HFFc6 (cell line): ENCODE results near the gene KRTAP19-8. TPM values are rescaled to one million over a fixed set of nuclear protein-coding genes. Genes with fewer than 3 reads are reported as not detected.

Experiments
- DNase-seq: peaks from one replicate; pipeline ENCODE4 v3.0.0-alpha.2; 2018
- H3K27ac Mint-ChIP-seq: 2 replicates; pipeline ENCODE4 v1.8.0; 2020; ENCODE audit warnings: mild to moderate bottlenecking, mixed read lengths
- H3K27me3 Mint-ChIP-seq: 2 replicates; pipeline ENCODE4 v1.8.0; 2021; ENCODE audit warnings: mild to moderate bottlenecking, moderate library complexity, mixed read lengths; ENCODE audit not compliant: insufficient read depth
- H3K36me3 Mint-ChIP-seq: 2 replicates; pipeline ENCODE4 v1.8.0; 2021; ENCODE audit warnings: low read depth, mixed read lengths
- H3K4me1 Mint-ChIP-seq: 2 replicates; pipeline ENCODE4 v1.8.0; 2020; ENCODE audit warnings: low read depth, mixed read lengths
- H3K4me3 Mint-ChIP-seq: 2 replicates; pipeline ENCODE4 v1.8.0; 2020; ENCODE audit warnings: mild to moderate bottlenecking, moderate library complexity, mixed read lengths
- H3K9me3 Mint-ChIP-seq: 2 replicates; pipeline ENCODE4 v1.8.0; 2020; ENCODE audit warnings: mild to moderate bottlenecking, mixed read lengths
- CTCF ChIP-seq: fragments of 200-600 bp; sonication (generic); IDR thresholded peaks from 2 replicates; pipeline ENCODE4 v1.5.0; 2021; ENCODE audit warnings: antibody characterized with exemption, mild to moderate bottlenecking
- total RNA-seq, 6 experiments: library from RNA; stranded (reverse); fragmentation: NEBNext Ultra II Directional; extraction: Animal tissue kit (Norgen Biotek cat#: 25700); gene quantifications; 2 replicates in 1 of 6; 3 replicates in 5 of 6; pipeline ENCODE4 v1.2.3, GENCODE V29; 2021

Gene KRTAP19-8
- total RNA-seq, 6 experiments from 2014 or later = not detected

DNA sequence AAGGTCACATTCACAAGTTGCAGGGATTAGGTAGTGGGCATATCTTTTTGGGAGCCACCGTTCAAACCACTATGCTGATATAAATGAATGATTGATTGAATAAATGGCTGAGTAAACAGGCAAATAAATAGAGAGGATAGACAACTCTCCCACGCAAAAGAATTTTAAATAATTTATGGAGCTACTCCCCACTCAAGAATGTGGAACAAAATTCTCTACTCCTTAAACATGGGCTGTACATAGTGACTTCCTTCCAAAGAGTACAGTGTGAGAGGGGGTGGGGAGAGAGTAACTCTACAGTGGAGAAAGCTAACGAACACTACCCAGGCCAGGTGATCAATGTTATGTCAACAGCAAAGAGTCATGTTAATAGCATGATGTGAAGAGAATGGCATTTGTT is 40.7 kb downstream of the KRTAP19-8 start:
- Mint-ChIP-seq H3K27ac (no peak overlapping the region), H3K9me3 (peaks cover 51% of the 10 kb centered on the region), H3K27me3 (no peaks in the 10 kb centered on the region), H3K4me3 (no peak overlapping the region), H3K36me3 (no peaks in the 10 kb centered on the region), H3K4me1 (no peaks in the 10 kb centered on the region)
- no peak for TF ChIP-seq CTCF
- DNase-seq = no peak

DNA sequence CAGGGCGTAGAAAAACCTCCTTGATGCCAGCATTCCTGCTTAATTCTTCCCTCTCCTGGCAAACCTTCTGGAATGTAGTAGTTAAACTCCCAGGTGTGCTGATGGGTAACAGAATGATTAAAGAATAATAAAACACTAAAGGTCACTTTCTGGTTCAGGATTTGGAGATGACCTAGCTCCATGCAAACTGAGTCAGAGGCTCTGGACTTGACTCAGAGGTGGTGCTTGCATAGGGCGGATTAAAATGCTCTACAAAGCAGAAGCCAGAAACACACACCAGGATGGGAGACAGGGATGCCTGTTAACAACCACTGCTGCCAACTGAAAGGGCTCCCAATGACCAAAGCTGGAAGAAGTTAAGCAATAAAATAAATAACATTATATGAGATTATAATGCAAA is 41.5 kb downstream of the KRTAP19-8 start:
- no peak overlapping the region for H3K27ac Mint-ChIP-seq
- H3K4me3 Mint-ChIP-seq = no peak overlapping the region
- H3K9me3 Mint-ChIP-seq = peaks cover 58% of the 10 kb centered on the region
- no peaks in the 10 kb centered on the region for H3K4me1 Mint-ChIP-seq
- H3K36me3 Mint-ChIP-seq = no peaks in the 10 kb centered on the region
- H3K27me3 Mint-ChIP-seq = no peaks in the 10 kb centered on the region
- no peak for TF ChIP-seq CTCF
- no peak for DNase-seq

DNA sequence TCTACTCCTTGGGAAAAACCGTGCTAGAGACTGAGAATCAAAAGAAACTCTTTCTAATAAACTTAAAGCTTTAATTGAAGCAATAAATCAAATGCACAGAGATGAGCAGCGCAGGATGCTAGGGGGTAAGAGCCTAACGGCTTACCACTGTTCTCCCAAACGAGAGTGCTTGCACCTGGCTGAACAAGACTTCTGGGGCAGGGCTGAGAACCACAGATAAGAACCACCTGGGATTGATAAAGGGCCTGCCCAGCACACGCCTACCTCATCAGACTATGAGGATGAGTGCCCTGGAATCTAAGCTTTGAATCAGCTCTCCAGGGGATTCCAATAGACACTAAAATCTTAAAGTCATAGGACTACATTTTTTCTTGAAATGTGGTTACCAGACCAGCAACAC is 43.3 kb downstream of the KRTAP19-8 start:
- Mint-ChIP-seq H3K4me1 (no peaks in the 10 kb centered on the region), H3K27ac (no peak overlapping the region)
- no peak for TF ChIP-seq CTCF

GRCh38 chr21:30990514-30991262 is 47.6 kb downstream of the KRTAP19-8 start:
- no peaks in the 10 kb centered on the region for H3K36me3 Mint-ChIP-seq
- H3K27me3 Mint-ChIP-seq = no peaks in the 10 kb centered on the region
- TF ChIP-seq CTCF = no peak
- peaks cover 57% of the 10 kb centered on the region for H3K9me3 Mint-ChIP-seq
- H3K4me1 Mint-ChIP-seq = no peaks in the 10 kb centered on the region
- no peak overlapping the region for H3K27ac Mint-ChIP-seq
- no peak overlapping the region for H3K4me3 Mint-ChIP-seq
- no peak for DNase-seq

More for the DNA sequence above, 43.3 kb downstream of the KRTAP19-8 start:
- peaks cover 58% of the 10 kb centered on the region for H3K9me3 Mint-ChIP-seq
- no peak overlapping the region for H3K4me3 Mint-ChIP-seq
- H3K27me3 Mint-ChIP-seq = no peaks in the 10 kb centered on the region
- no peak for DNase-seq
- H3K36me3 Mint-ChIP-seq = no peaks in the 10 kb centered on the region

DNA sequence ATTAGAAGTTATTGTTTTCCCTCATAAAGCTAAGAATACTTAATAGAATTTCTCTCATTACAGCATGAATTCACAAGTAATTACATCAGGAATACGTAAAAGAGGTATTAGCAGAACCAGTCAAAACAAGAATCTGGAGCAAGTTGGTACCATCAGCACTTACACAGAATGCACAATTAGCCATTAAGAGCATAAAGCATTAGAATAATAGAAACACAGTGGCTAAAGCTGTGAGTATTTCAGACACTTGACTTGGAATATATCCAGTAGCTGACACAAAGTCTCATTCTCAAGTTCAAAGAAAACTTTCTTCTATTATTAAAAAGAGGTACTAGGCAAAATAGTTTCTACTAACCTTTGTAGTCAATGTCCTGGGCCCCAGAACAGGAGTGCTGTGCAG is 49.6 kb downstream of the KRTAP19-8 start:
- H3K36me3 Mint-ChIP-seq = peaks cover 5% of the 10 kb centered on the region; the same call in 1 of the 2 replicates
- no peak for DNase-seq
- no peaks in the 10 kb centered on the region for H3K27me3 Mint-ChIP-seq
- no peak overlapping the region for H3K4me3 Mint-ChIP-seq
- peaks cover 58% of the 10 kb centered on the region for H3K9me3 Mint-ChIP-seq
- no peaks in the 10 kb centered on the region for H3K4me1 Mint-ChIP-seq
- no peak for TF ChIP-seq CTCF
- no peak overlapping the region for H3K27ac Mint-ChIP-seq

Other genes with a start within 250 kb of the KRTAP19-8 start
- not detected for gene KRTAP8-1, start 225.2 kb downstream of the KRTAP19-8 start, total RNA-seq
- gene KRTAP7-1, start 208.7 kb downstream of the KRTAP19-8 start, total RNA-seq = not detected
- not detected for gene KRTAP11-1, start 156.9 kb downstream of the KRTAP19-8 start, total RNA-seq